ENCODE data around the gene FRMD7.

- TF ChIP-seq POLR2AphosphoS5 (IDR thresholded peaks at IDR 0.05), result no peak
- TF ChIP-seq CTCF (IDR thresholded peaks at IDR 0.05), result no peak
- TF ChIP-seq EP300 (IDR thresholded peaks at IDR 0.05), result no peak
Measured at GRCh38 chrX:132101206-132101605, 26.6 kb downstream of the FRMD7 start.

All from stomach (tissue), 4 donors.